Keratinocyte (primary cell): ENCODE data around the gene CXADR.

Source experiments
- CTCF ChIP-seq, 3 experiments: IDR thresholded peaks in 1 of 3; conservative IDR thresholded peaks in 1 of 3; optimal IDR thresholded peaks in 1 of 3; 2 replicates in 2 of 3; 3 replicates in 1 of 3; pipeline versions ENCODE3 to v1.5.1; 2011; ENCODE audit warnings: low read length in 3 of 3, mild to moderate bottlenecking in 3 of 3, moderate library complexity in 2 of 3, control low read depth in 1 of 3, inconsistent platforms in 1 of 3; ENCODE audit not compliant: insufficient read depth in 2 of 3; ENCODE audit errors: extremely low read depth in 1 of 3
- EZH2 ChIP-seq: IDR thresholded peaks from one replicate; pipeline ENCODE4 v1.6.1; 2012; ENCODE audit warnings: inconsistent platforms, mild to moderate bottlenecking, low read length, moderate library complexity

- TF ChIP-seq EZH2 (no peak), CTCF (optimal IDR thresholded peaks at IDR 0.05 in 1 of 3, IDR thresholded peaks at IDR 0.05 in 1 of 3, conservative IDR thresholded peaks at IDR 0.05 in 1 of 3; ENCODE audit: extremely low read depth in 1 of 3, insufficient read depth in 2 of 3, low read length in 3 of 3) (no peak)
These were observed 64.9 kb downstream of the CXADR start for GRCh38 chr21:17577701-17578100.
